Uterus (tissue), 4 donors: ENCODE data around the gene AHDC1. TPM values are rescaled to one million over a fixed set of nuclear protein-coding genes. Genes with fewer than 3 reads are reported as not detected.

ENCODE experiments used
- DNase-seq, 2 donors: peaks; one replicate each; pipeline ENCODE4 v3.0.0-alpha.2; 2019 to 2020
- H3K27ac ChIP-seq, 2 donors: fragments of 200-600 bp; sonication (generic); 1 replicate in 1 of 2; 2 replicates in 1 of 2; pipeline ENCODE4 v1.5.1; 2016 to 2018
- H3K27me3 ChIP-seq, 2 donors: fragments of 200-600 bp; sonication (generic); one replicate each; pipeline ENCODE4 v1.5.1; 2018 to 2019; ENCODE audit warnings: control low read depth in 1 of 2
- H3K36me3 ChIP-seq, 2 donors: fragments of 200-600 bp; sonication (generic); one replicate each; pipeline ENCODE4 v1.5.1; 2019; ENCODE audit warnings: control low read depth in 1 of 2
- H3K4me1 ChIP-seq, 2 donors: fragments of 200-600 bp; sonication (generic); one replicate each; pipeline ENCODE4 v1.5.1; 2018 to 2019; ENCODE audit warnings: control low read depth in 1 of 2
- H3K4me3 ChIP-seq, 2 donors: fragments of 200-600 bp; sonication (generic); 1 replicate in 1 of 2; 2 replicates in 1 of 2; pipeline ENCODE4 v1.5.1; 2018 to 2019; ENCODE audit warnings: mild to moderate bottlenecking in 1 of 2
- H3K9me3 ChIP-seq, 2 donors: fragments of 200-600 bp; sonication (generic); one replicate each; pipeline ENCODE4 v1.5.1; 2019; ENCODE audit warnings: control low read depth in 1 of 2
- CTCF ChIP-seq, 4 experiments: fragments of 200-600 bp in 2 of 4; fragments of 450-650 bp in 2 of 4; sonication (generic) in 2 of 4; IDR thresholded peaks; one replicate each; pipeline ENCODE4 v1.5.1; 2016 to 2019; ENCODE audit warnings: antibody characterized with exemption in 4 of 4, mild to moderate bottlenecking in 2 of 4, moderate library complexity in 1 of 4
- POLR2A ChIP-seq, 2 donors: fragments of 450-650 bp; IDR thresholded peaks; one replicate each; pipeline ENCODE4 v1.6.1; 2016; ENCODE audit warnings: antibody characterized with exemption in 2 of 2, mild to moderate bottlenecking in 1 of 2, moderate library complexity in 1 of 2
- intact Hi-C: fragments of 100-400 bp; cut with DNase I; formaldehyde crosslinking; loops from one replicate; pipeline ENCODE4 v1.15.1; 2023; ENCODE audit warnings: low total_unique reads
- total RNA-seq, 4 donors: library from RNA; depleted of rRNA in 3 of 4; stranded (reverse); fragments of >200 nt in 3 of 4; gene quantifications; one replicate each; pipeline versions ENCODE4 v1.1.0 to v1.2.4, GENCODE V29; 2014 to 2023
- donor health status: DM: yes; HTN: yes; CAD: no.

Gene AHDC1
- total RNA-seq, 4 donors from 2014 or later = 11.2 to 179 (median 50.7) TPM

- peaks cover 0 to 23% of the 10 kb centered on the region in 2 donors for H3K4me1 ChIP-seq
- H3K27ac ChIP-seq = peak overlapping the region; percentile 29 to 53
- no peaks in the 10 kb centered on the region for H3K27me3 ChIP-seq
- DNase-seq = no peak
- TF ChIP-seq POLR2A (IDR thresholded peaks at IDR 0.05) (no peak), CTCF (IDR thresholded peaks at IDR 0.05) (no peak)
- intact Hi-C loops = no loop called here
- no peak overlapping the region for H3K4me3 ChIP-seq
- no peaks in the 10 kb centered on the region for H3K36me3 ChIP-seq
- no peaks in the 10 kb centered on the region for H3K9me3 ChIP-seq
These were observed 86.6 kb downstream of the AHDC1 start for GRCh38 chr1:27517301-27517700.

- Histone ChIP-seq H3K9me3 (no peaks in the 10 kb centered on the region), H3K36me3 (no peaks in the 10 kb centered on the region), H3K4me1 (peaks cover 0 to 6% of the 10 kb centered on the region in 2 donors), H3K4me3 (no peak overlapping the region), H3K27me3 (no peaks in the 10 kb centered on the region), H3K27ac (no peak overlapping the region)
- no peak for DNase-seq
- TF ChIP-seq POLR2A (IDR thresholded peaks at IDR 0.05) (no peak), CTCF (IDR thresholded peaks at IDR 0.05) (no peak)
- intact Hi-C loops = no loop called here
These were observed 88.3 kb downstream of the AHDC1 start for GRCh38 chr1:27515626-27516025.

- Histone ChIP-seq H3K36me3 (no peaks in the 10 kb centered on the region), H3K27ac (peak overlapping the region in 1 of 2 donors; percentile 21), H3K27me3 (no peaks in the 10 kb centered on the region), H3K4me1 (no peaks in the 10 kb centered on the region), H3K4me3 (no peak overlapping the region), H3K9me3 (no peaks in the 10 kb centered on the region)
- no peak for DNase-seq
- intact Hi-C loops = no loop called here
- TF ChIP-seq POLR2A (IDR thresholded peaks at IDR 0.05) = no peak
- no peak for TF ChIP-seq CTCF (IDR thresholded peaks at IDR 0.05)
These were observed 90.0 kb downstream of the AHDC1 start for GRCh38 chr1:27513958-27514357.

DNA sequence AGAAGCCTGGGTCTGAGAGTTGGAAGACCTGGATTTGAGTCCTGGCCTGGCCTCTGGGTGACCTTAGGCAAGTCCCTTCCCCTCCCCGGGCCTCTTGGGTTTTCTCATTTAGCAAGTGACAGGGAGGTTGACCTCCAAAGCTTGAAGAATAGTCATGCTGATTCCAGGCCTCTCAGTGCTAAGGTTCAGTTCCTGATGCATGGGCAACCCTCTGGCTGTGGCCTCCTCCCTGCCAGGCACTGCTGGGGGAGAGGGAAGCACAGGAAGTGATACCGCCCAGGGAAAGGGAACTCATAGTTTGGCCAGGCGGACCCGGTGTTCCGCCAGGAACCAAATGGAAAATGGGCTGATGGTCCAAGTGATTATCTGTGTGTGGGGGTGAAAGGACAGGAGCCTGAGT is 90.4 kb downstream of the AHDC1 start:
- Histone ChIP-seq H3K4me3 (no peak overlapping the region), H3K27me3 (no peaks in the 10 kb centered on the region), H3K9me3 (no peaks in the 10 kb centered on the region), H3K4me1 (no peaks in the 10 kb centered on the region), H3K27ac (peak overlapping the region in 1 of 2 donors; percentile 21), H3K36me3 (no peaks in the 10 kb centered on the region)
- intact Hi-C loops = no loop called here
- DNase-seq = no peak
- TF ChIP-seq POLR2A (IDR thresholded peaks at IDR 0.05) = no peak
- no peak for TF ChIP-seq CTCF (IDR thresholded peaks at IDR 0.05)

GRCh38 chr1:27509127-27510080 is 94.5 kb downstream of the AHDC1 start:
- no peak for TF ChIP-seq POLR2A (IDR thresholded peaks at IDR 0.05)
- no peak for TF ChIP-seq CTCF (IDR thresholded peaks at IDR 0.05)
- no peak for DNase-seq
- Histone ChIP-seq H3K4me3 (no peak overlapping the region), H3K4me1 (peaks cover 0 to 9% of the 10 kb centered on the region in 2 donors), H3K9me3 (no peaks in the 10 kb centered on the region), H3K27me3 (no peaks in the 10 kb centered on the region), H3K36me3 (no peaks in the 10 kb centered on the region), H3K27ac (peak overlapping the region; percentile 41 to 55)
- intact Hi-C loops = no loop called here
